OCI-LY3 (cell line): Measurements from ENCODE around the gene STAP1.

Experiments
- CTCF ChIP-seq: fragments of 200-600, 300-600 bp; sonication (generic); IDR thresholded peaks from 2 replicates; pipeline ENCODE4 v1.5.1; 2014; ENCODE audit warnings: antibody characterized with exemption, low read length, low read depth
- EZH2phosphoT487 ChIP-seq: fragments of 200-600 bp; shearing (Covaris generic); IDR thresholded peaks from 2 replicates; pipeline ENCODE4 v1.6.1; 2018; ENCODE audit warnings: antibody characterized with exemption, mixed run types, low read depth

DNA sequence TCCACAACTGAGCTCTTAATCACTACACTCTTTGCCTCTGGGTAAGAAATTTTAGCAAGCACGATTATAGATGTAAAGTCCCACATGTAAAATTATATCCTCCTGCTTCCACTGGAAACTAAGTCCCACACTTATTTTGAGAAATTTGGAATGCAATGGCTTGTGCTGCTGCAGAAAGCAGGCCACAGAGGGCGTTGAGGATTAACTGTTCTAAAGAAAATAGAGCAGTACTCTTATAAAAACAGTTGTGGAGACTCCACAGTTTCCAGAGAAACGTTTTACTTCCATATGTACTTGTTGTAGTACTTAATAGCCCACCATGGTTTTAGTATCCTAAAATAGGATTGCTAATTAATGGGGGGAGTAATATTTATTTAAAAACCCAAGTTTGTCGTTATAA is 11.6 kb upstream of the STAP1 start:
- TF ChIP-seq CTCF: no peak
- no peak for TF ChIP-seq EZH2phosphoT487
